KOPT-K1 (cell line): ENCODE measurements around the gene OGDH.
"Not testable (repeated sequence)": the region's sequence is repeated elsewhere in the genome, so short reads cannot be mapped to it uniquely, and the experiment has no call there.

Experiments used
- H3K27ac ChIP-seq: fragments of 200-600 bp; sonication (generic); 2 replicates; pipeline ENCODE4 v1.5.1; 2016; ENCODE audit warnings: antibody characterized with exemption, mild to moderate bottlenecking, low read depth, low read length; ENCODE audit not compliant: poor library complexity, severe bottlenecking
- H3K36me3 ChIP-seq: fragments of 200-600 bp; sonication (generic); 2 replicates; pipeline ENCODE4 v1.5.1; 2017; ENCODE audit warnings: antibody characterized with exemption, mild to moderate bottlenecking, low read length, moderate library complexity; ENCODE audit not compliant: insufficient read depth
- H3K9me3 ChIP-seq: fragments of 200-600 bp; sonication (generic); 2 replicates; pipeline ENCODE4 v1.5.1; 2017; ENCODE audit warnings: antibody characterized with exemption, low read length, mild to moderate bottlenecking; ENCODE audit not compliant: insufficient read depth, poor library complexity, severe bottlenecking

The OGDH gene

GRCh38 chr7:44706788-44707557 is 100.5 kb downstream of the OGDH start:
- Histone ChIP-seq H3K9me3 (no peaks in the 10 kb centered on the region), H3K36me3 (peaks cover 54% of the 10 kb centered on the region), H3K27ac (no peak overlapping the region)

GRCh38 chr7:44707558-44708230 is 101.3 kb downstream of the OGDH start:
- peaks cover 50% of the 10 kb centered on the region for H3K36me3 ChIP-seq
- H3K9me3 ChIP-seq = no peaks in the 10 kb centered on the region
- H3K27ac ChIP-seq = no peak overlapping the region

- no peaks in the 10 kb centered on the region for H3K9me3 ChIP-seq
- H3K36me3 ChIP-seq = peaks cover 44% of the 10 kb centered on the region
- no peak overlapping the region for H3K27ac ChIP-seq
Measured at GRCh38 chr7:44709011-44709915, 102.8 kb downstream of the OGDH start.

- Histone ChIP-seq H3K27ac (no peak overlapping the region), H3K36me3 (peaks cover 44% of the 10 kb centered on the region), H3K9me3 (no peaks in the 10 kb centered on the region)
Measured at GRCh38 chr7:44709945-44710596, 103.6 kb downstream of the OGDH start.

- peaks cover 36% of the 10 kb centered on the region for H3K36me3 ChIP-seq
- no peak overlapping the region for H3K27ac ChIP-seq
- no peaks in the 10 kb centered on the region for H3K9me3 ChIP-seq
Measured at GRCh38 chr7:44711528-44711927, 105.1 kb downstream of the OGDH start.

GRCh38 chr7:44712012-44712411 is 105.6 kb downstream of the OGDH start:
- Histone ChIP-seq H3K9me3 (no peaks in the 10 kb centered on the region), H3K27ac (no peak overlapping the region), H3K36me3 (peaks cover 32% of the 10 kb centered on the region)

- peaks cover 20% of the 10 kb centered on the region; the same call in 1 of the 2 replicates for H3K36me3 ChIP-seq
- no peaks in the 10 kb centered on the region for H3K9me3 ChIP-seq
- H3K27ac ChIP-seq = no peak overlapping the region
Measured at GRCh38 chr7:44713141-44713540, 106.7 kb downstream of the OGDH start.

- Histone ChIP-seq H3K36me3 (peaks cover 14% of the 10 kb centered on the region; the same call in 1 of the 2 replicates), H3K27ac (no peak overlapping the region), H3K9me3 (no peaks in the 10 kb centered on the region)
Measured at GRCh38 chr7:44713680-44714335, 107.4 kb downstream of the OGDH start.

- peaks cover 19% of the 10 kb centered on the region for H3K9me3 ChIP-seq
- no peak overlapping the region for H3K27ac ChIP-seq
- no peaks in the 10 kb centered on the region for H3K36me3 ChIP-seq
Measured at GRCh38 chr7:44716205-44716604, 109.8 kb downstream of the OGDH start.

- Histone ChIP-seq H3K27ac (no peak overlapping the region), H3K9me3 (peaks cover 22% of the 10 kb centered on the region), H3K36me3 (no peaks in the 10 kb centered on the region)
Measured at GRCh38 chr7:44720301-44720700, 113.9 kb downstream of the OGDH start.

GRCh38 chr7:44724276-44724675 is 117.8 kb downstream of the OGDH start:
- H3K36me3 ChIP-seq = no peaks in the 10 kb centered on the region
- no peak overlapping the region for H3K27ac ChIP-seq
- peaks cover 22% of the 10 kb centered on the region for H3K9me3 ChIP-seq

GRCh38 chr7:44726250-44726649 is 119.8 kb downstream of the OGDH start:
- H3K36me3 ChIP-seq, H3K27ac ChIP-seq: not testable (repeated sequence)

GRCh38 chr7:44727158-44727936 is 120.9 kb downstream of the OGDH start:
- no peak overlapping the region for H3K27ac ChIP-seq
- no peaks in the 10 kb centered on the region for H3K9me3 ChIP-seq
- H3K36me3 ChIP-seq = no peaks in the 10 kb centered on the region

More at GRCh38 chr7:44726250-44726649, 119.8 kb downstream of the OGDH start:
- not testable (repeated sequence) for H3K9me3 ChIP-seq

- Histone ChIP-seq H3K9me3 (no peaks in the 10 kb centered on the region), H3K36me3 (no peaks in the 10 kb centered on the region), H3K27ac (no peak overlapping the region)
Measured at GRCh38 chr7:44727937-44728262, 121.5 kb downstream of the OGDH start.
